ENCODE measurements around the gene GPR142.

- TF ChIP-seq CTCF (IDR thresholded peaks at IDR 0.05) (no peak), POLR2A (IDR thresholded peaks at IDR 0.05) (no peak)
Measured at GRCh38 chr17:74362810-74363498, 4.4 kb upstream of the GPR142 start.

All from lower leg skin (tissue), 3 donors.